NCI-H2227 treated with DMSO at 0.1 percent for 48 hours (cell line): Measurements from ENCODE around the gene LHFPL2.
A peak's percentile ranks its signal among the peaks of the same experiment; 100 is the strongest.

ENCODE experiments used
- DNase-seq: peaks from one replicate; lab custom pipeline; 2025; lab: John Stamatoyannopoulos, UW

LHFPL2 gene

DNA sequence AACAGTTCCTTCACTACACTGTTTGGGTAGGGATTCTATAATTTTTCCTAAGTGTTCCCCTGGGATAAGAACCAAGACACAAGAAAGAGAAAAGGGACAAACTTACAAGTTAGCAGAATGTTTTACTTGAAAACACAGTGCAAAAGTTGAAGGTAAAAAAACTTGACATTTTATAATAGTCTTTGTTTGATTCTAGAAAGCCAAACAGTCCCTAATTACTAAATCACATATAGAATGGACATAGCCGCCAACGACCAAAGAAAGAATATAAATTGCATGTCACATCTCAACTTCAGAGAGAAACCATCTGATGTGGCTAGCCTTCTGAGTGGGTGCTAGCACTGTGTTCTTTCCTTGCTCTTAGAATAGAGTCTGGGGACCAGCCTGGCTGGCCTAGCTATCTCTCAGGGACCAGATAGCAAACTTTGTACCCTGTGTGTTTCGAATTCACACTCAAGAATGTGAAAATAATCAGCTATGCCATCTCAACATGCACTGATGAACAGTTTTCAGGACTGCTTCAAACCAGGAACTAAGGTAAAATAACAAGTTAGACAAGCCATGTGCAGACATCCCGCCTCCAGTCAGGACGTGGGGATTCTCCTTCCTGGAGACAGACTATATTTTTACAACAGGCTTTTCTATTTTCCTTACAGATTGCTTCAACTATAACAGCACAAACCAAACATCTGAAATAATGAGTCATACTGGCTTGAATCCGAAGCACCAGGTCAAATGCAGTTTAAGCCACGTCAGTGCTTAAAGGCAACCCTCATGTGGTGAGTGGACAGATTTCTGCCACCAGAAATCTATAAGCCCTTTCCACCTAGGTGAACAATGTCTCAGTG is 53.7 kb downstream of the LHFPL2 start:
- DNase-seq, result no peak

DNA sequence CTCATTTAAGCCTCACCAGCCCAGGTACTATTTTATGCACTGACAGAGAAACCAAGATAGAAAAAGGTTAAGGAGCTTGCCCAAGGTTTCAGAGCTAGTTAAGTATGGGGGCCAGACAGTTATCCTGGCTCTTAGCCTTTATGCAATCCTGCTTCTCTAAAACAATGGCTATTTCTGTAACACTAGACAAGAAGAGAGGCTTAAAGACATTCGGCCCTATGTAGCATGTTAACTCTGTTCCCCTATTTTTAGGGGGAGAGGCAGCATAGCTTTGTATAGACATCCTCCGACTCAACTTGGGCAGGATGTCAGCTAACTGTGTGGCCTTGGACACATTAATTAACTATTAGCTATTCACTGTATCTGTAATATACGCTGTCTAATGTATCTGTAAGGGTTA is 54.6 kb downstream of the LHFPL2 start:
- no peak for DNase-seq

DNA sequence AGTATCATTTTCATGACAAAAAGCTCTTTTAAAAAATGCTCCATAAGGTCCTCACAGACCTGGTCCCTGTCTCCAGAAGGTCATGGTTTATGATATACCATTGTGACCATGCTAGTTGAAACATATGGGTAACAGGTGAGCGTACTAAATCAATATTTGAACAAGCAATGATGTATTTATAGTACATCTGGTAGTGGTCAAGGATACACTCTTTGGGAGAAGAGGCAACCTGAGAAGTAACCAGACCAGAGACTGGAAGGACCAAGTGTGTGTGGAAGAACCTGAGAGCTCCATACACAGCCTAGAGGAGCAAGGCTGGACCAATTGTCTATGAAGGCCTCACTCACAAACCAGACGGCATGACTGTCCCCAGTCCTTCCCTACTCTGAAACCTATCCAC is 55.1 kb downstream of the LHFPL2 start:
- DNase-seq, result no peak

- DNase-seq, result no peak
Observed at GRCh38 chr5:78592735-78593386, 55.7 kb downstream of the LHFPL2 start.

- no peak for DNase-seq
Observed at GRCh38 chr5:78591972-78592700, 56.4 kb downstream of the LHFPL2 start.

DNA sequence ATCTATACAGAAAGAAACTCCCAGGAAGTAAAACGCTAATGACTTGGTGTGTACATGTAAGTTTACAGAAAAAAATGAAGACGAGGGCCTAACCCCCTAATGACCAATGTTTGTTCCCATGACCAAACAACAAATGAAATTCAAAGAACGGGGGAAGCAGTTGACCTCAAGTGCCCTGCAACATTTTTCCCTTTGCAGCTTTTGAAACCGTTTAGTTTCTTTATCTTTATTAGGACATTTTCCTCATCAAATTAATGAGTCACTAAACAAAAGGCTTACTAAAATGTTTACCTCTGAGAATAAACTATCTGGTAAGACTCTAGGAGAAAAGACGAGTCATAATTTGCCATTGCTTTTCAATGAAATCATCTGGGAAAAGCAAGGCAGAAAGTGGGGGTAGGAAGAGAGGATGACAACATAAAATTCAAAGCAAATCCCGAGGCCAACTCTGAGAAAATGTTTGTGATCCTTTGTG is 57.4 kb downstream of the LHFPL2 start:
- DNase-seq, result no peak

GRCh38 chr5:78589923-78590322 is 58.6 kb downstream of the LHFPL2 start:
- no peak for DNase-seq

GRCh38 chr5:78588507-78588906 is 60.1 kb downstream of the LHFPL2 start:
- DNase-seq, result no peak

DNA sequence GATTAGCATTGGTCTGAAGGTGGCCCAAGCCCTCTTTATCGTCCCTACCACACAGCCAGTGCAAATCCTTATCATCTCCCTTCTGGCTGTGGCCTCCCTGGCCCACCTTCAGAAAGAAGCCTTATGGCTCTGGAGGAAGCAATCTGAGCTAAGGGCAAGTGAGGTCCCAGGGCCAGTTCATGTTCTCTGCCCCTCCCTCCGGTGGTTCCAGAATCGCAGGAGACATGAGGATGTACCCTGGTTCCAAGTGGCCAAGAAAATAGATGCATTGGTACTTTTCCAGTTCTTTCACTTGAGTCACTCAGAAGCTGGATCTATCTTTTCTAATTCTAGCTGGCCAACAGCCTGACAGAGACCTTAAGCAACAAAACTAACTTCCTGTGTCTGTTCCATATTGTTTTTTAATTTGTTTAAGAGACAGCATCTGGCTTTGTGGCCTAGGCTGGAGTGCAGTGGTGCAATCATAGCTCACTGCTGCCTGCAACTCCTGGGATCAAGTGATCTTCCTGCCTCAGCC is 60.7 kb downstream of the LHFPL2 start:
- DNase-seq, result no peak

GRCh38 chr5:78587081-78587774 is 61.3 kb downstream of the LHFPL2 start:
- DNase-seq, result no peak

DNA sequence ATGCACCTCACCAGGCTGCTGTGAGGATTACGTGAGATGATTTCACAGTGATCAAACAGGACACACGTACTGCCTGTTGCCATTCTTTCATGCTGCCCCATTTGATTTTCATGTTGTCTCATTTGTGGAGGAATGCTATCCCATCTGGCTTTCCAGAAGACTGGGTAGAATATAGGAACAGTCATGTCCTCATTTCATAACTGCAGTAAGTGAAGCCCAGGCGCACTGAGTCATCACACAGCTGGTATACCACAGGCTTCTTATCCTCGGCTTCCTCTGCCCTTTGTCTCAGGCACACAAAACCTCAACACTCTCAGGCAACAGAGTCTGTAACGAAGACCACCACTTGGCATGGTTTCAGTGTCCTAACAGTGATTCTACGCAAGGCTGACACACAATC is 62.3 kb downstream of the LHFPL2 start:
- no peak for DNase-seq

DNA sequence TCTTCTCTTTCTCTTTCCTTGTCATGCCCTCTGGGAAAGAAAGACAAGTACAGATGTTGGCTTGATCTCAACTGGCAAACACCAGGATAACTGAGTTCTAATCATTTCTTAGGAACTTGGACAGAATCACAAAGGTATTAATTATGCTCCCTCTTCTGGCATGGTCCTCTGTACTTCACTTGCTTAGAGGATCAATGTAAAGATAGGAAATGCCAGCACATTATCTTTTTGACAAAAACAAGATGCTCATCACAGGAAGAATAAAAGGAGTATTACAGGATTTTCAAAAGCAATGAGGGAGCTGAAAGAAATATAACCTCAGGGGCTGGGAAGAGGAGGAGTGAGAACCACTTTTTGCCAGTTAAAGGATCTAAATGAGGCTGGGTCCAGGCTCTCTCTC is 70.6 kb downstream of the LHFPL2 start:
- DNase-seq, result no peak

DNA sequence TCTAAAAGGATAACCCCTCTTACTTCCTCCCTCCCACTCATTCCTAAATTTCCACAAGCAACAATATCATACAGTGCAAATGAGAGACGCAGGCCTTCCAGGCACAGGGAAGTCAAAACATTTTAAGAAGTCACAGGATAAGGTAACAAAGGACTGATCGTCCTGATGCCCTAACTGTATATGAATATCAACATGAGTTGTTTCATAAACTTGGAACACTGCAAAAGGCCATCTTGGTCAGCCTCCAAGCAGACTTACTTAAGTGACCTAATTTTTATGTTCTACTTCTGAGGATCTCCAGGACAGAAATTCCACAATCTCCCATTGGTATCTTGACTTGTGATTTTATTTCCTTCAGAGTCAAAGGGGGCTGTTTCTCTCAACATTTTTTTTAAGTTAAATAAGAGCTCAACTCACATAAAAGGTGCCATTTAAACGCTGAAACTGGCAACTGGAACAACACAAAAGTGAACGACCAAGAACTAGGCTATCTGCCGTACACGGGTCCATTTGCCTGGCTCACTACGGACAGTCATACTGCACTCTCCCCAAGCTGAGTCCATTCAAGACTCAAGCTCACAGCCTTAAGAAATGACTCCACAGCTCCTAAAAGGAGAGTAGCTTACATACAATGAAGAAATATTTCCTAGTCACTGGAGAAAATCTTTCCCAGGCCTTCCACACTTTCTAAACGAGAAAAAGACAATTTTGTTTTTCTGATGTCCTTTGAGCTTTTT is 71.3 kb downstream of the LHFPL2 start:
- no peak for DNase-seq

DNA sequence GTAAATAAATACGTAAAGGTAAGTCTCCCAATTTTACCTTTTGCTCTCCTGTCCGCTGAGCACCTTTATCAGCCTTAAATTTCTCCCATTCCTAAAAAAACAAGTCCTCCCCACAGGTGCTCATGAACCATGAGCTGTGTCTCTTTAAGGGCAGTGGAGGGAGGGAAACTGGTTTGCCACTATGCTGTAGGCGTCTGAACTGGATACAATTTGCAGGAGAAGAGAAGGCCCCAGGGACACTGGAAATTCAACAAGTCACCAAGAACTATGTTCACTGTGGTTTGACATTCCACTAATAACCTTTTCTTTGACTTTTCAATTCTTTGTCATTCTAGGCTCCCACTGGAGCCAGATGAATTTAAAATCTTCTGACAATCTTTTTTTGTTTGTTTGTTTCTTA is 72.2 kb downstream of the LHFPL2 start:
- DNase-seq, result no peak

GRCh38 chr5:78574731-78575161 is 73.8 kb downstream of the LHFPL2 start:
- no peak for DNase-seq

- DNase-seq, result no peak
Observed at GRCh38 chr5:78574131-78574673, 74.4 kb downstream of the LHFPL2 start.

DNA sequence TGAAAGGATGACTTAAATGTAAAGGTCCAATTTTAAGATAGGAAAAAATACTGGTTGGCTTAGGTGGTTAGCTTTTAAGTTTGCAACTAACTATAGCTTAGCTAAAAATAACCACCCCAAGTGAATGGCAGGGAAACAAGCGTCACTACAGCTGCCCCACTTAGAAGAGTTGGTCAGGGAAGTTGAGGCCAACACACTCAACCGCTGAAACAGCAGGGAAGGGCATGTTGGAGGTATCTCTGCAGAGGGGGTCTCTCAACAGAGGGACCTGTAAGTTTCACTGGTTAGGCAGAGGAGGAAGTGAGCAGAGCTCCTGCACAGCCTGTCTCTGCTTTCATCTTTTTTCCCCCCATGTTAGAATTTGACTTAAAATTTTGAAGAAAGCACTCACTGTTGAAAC is 75.3 kb downstream of the LHFPL2 start:
- DNase-seq, result no peak

GRCh38 chr5:78570646-78571045 is 77.9 kb downstream of the LHFPL2 start:
- no peak for DNase-seq

DNA sequence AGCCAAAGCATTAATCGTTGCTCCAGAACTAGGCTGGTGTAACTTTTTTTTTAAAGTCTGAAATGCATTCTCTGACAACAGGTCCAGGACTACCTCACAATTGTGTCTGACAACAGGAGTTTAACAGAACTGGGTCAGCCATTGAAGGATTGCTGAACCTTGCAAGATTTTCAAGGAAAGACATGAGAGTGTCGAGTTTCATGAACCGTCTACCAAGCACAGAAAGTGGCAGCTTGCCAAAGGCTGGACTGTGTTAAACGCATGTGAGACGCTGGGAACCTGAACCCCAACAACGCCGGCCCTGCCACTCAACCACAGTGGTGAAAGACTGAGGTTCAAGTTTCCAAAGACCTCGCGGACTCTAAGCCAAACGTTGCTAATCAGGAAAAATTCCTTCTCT is 79.1 kb downstream of the LHFPL2 start:
- DNase-seq, result no peak

GRCh38 chr5:78568676-78569075 is 79.9 kb downstream of the LHFPL2 start:
- no peak for DNase-seq

- peak; percentile 2 for DNase-seq
Observed at GRCh38 chr5:78568212-78568611, 80.4 kb downstream of the LHFPL2 start.
